ENCODE results near the gene CYP2J2.
"Not testable (repeated sequence)": the region's sequence is repeated elsewhere in the genome, so short reads cannot be mapped to it uniquely, and the experiment has no call there.

The CYP2J2 gene

GRCh38 chr1:59917026-59917784 lies 9.4 kb downstream of the CYP2J2 start:
- DNase-seq (ENCODE audit: low read depth): no peak
- TF ChIP-seq MYC (IDR thresholded peaks at IDR 0.05; ENCODE audit: low read depth, low read length): no peak
- no peak for TF ChIP-seq POLR2A (IDR thresholded peaks at IDR 0.05; ENCODE audit: extremely low read depth, insufficient read length)
- TF ChIP-seq CTCF (IDR thresholded peaks at IDR 0.05; ENCODE audit: low read depth, low read length): no peak
- TF ChIP-seq MAX (IDR thresholded peaks at IDR 0.05; ENCODE audit: low read depth, low read length): no peak
- no peak overlapping the region for H3K4me3 ChIP-seq (ENCODE audit: low read depth, low read length)

GRCh38 chr1:59915516-59915915 lies 11.1 kb downstream of the CYP2J2 start:
- no peak for TF ChIP-seq MAX (IDR thresholded peaks at IDR 0.05; ENCODE audit: low read depth, low read length)
- no peak for TF ChIP-seq POLR2A (IDR thresholded peaks at IDR 0.05; ENCODE audit: extremely low read depth, insufficient read length)
- no peak for TF ChIP-seq MYC (IDR thresholded peaks at IDR 0.05; ENCODE audit: low read depth, low read length)
- TF ChIP-seq CTCF (IDR thresholded peaks at IDR 0.05; ENCODE audit: low read depth, low read length): no peak
- DNase-seq (ENCODE audit: low read depth): no peak
- H3K4me3 ChIP-seq (ENCODE audit: low read depth, low read length): no peak overlapping the region

- not testable (repeated sequence) for DNase-seq (ENCODE audit: low read depth); H3K4me3 ChIP-seq (ENCODE audit: low read depth, low read length)
Measured at GRCh38 chr1:59914791-59915286, 11.7 kb downstream of the CYP2J2 start.

- DNase-seq (ENCODE audit: low read depth): no peak
- H3K4me3 ChIP-seq (ENCODE audit: low read depth, low read length): no peak overlapping the region
- TF ChIP-seq CTCF (IDR thresholded peaks at IDR 0.05; ENCODE audit: low read depth, low read length): no peak
- no peak for TF ChIP-seq MYC (IDR thresholded peaks at IDR 0.05; ENCODE audit: low read depth, low read length)
- no peak for TF ChIP-seq MAX (IDR thresholded peaks at IDR 0.05; ENCODE audit: low read depth, low read length)
- no peak for TF ChIP-seq POLR2A (IDR thresholded peaks at IDR 0.05; ENCODE audit: extremely low read depth, insufficient read length)
Measured at GRCh38 chr1:59908682-59909081, 17.9 kb downstream of the CYP2J2 start.

GRCh38 chr1:59908084-59908483 lies 18.5 kb downstream of the CYP2J2 start:
- no peak for TF ChIP-seq MYC (IDR thresholded peaks at IDR 0.05; ENCODE audit: low read depth, low read length)
- no peak for TF ChIP-seq CTCF (IDR thresholded peaks at IDR 0.05; ENCODE audit: low read depth, low read length)
- TF ChIP-seq POLR2A (IDR thresholded peaks at IDR 0.05; ENCODE audit: extremely low read depth, insufficient read length): no peak
- no peak for TF ChIP-seq MAX (IDR thresholded peaks at IDR 0.05; ENCODE audit: low read depth, low read length)
- DNase-seq (ENCODE audit: low read depth): no peak
- H3K4me3 ChIP-seq (ENCODE audit: low read depth, low read length): no peak overlapping the region

- DNase-seq (ENCODE audit: low read depth): no peak
- no peak for TF ChIP-seq POLR2A (IDR thresholded peaks at IDR 0.05; ENCODE audit: extremely low read depth, insufficient read length)
- no peak for TF ChIP-seq MAX (IDR thresholded peaks at IDR 0.05; ENCODE audit: low read depth, low read length)
- no peak for TF ChIP-seq MYC (IDR thresholded peaks at IDR 0.05; ENCODE audit: low read depth, low read length)
- TF ChIP-seq CTCF (IDR thresholded peaks at IDR 0.05; ENCODE audit: low read depth, low read length): no peak
- H3K4me3 ChIP-seq (ENCODE audit: low read depth, low read length): no peak overlapping the region
Measured at GRCh38 chr1:59906931-59907330, 19.6 kb downstream of the CYP2J2 start.
